PFSK-1 (cell line): ENCODE results near the gene LRRC74B.

Experiments used
- POLR2AphosphoS5 ChIP-seq: IDR thresholded peaks from 2 replicates; pipeline ENCODE4 v1.6.1; 2012; ENCODE audit warnings: low read depth, mild to moderate bottlenecking, control low read depth, low read length, moderate library complexity
- REST ChIP-seq, 2 experiments: IDR thresholded peaks; 2 replicates each; pipeline versions ENCODE4 v1.6.1 to v1.8.0; 2011 to 2012; ENCODE audit warnings: low read depth in 2 of 2, low read length in 2 of 2, control low read depth in 1 of 2, inconsistent platforms in 1 of 2, mild to moderate bottlenecking in 1 of 2, moderate library complexity in 1 of 2; ENCODE audit not compliant: insufficient read depth in 1 of 2
- SIN3A ChIP-seq: IDR thresholded peaks from 2 replicates; pipeline ENCODE4 v1.6.1; 2012; ENCODE audit warnings: mild to moderate bottlenecking, low read length, moderate library complexity, borderline replicate concordance; ENCODE audit not compliant: insufficient read depth
- TAF1 ChIP-seq: IDR thresholded peaks from 2 replicates; pipeline ENCODE4 v1.6.1; 2012; ENCODE audit warnings: low read length, control low read depth, borderline replicate concordance; ENCODE audit not compliant: insufficient read depth

- no peak for TF ChIP-seq TAF1
- TF ChIP-seq POLR2AphosphoS5, result no peak
- peak in 1 of 2 experiments; percentile 64; a peak in 1 of 4 replicates for TF ChIP-seq REST (IDR thresholded peaks at IDR 0.05; ENCODE audit: insufficient read depth in 1 of 2, low read depth in 2 of 2, low read length in 2 of 2)
- TF ChIP-seq SIN3A, result no peak
These were observed 7.3 kb upstream of the LRRC74B start for GRCh38 chr22:21038405-21038804.
